RWPE1 (cell line): ENCODE results near the gene HEMK1.

Experiments used
- CTCF ChIA-PET: fragments of 350-600 bp; sonication (Branson Sonifier 250); formaldehyde crosslinking; extraction: SDS; loops from one replicate; lab custom pipeline; 2021; lab: Yijun Ruan, JAX
- POLR2A ChIA-PET: fragments of 400-600 bp; formaldehyde crosslinking; extraction: SDS; loops from one replicate; lab custom pipeline; 2020; ENCODE audit warnings: antibody characterized with exemption; ENCODE audit not compliant: low non-redundant PET; lab: Yijun Ruan, JAX
- DNase-seq: peaks from one replicate; pipeline ENCODE4 v3.0.0; 2012; ENCODE audit warnings: low spot score
- H3K27ac ChIP-seq: fragments of 450-650 bp; 2 replicates; pipeline ENCODE4 v1.5.1; 2017
- CTCF ChIP-seq: fragments of 450-650 bp; conservative IDR thresholded peaks from 2 replicates; pipeline ENCODE4 v1.5.1; 2017; ENCODE audit warnings: low read depth, mild to moderate bottlenecking

Gene HEMK1

GRCh38 chr3:50624634-50625033 lies 55.3 kb downstream of the HEMK1 start:
- POLR2A ChIA-PET = no interaction called here
- DNase-seq = no peak
- peak overlapping the region; percentile 81 for H3K27ac ChIP-seq
- no peak for TF ChIP-seq CTCF
- CTCF ChIA-PET = no interaction called here

GRCh38 chr3:50625231-50626182 lies 56.2 kb downstream of the HEMK1 start:
- no peak for TF ChIP-seq CTCF
- H3K27ac ChIP-seq = peak overlapping the region; percentile 81
- ChIA-PET CTCF (no interaction called here), POLR2A (no interaction called here)
- no peak for DNase-seq

GRCh38 chr3:50626401-50626800 lies 57.1 kb downstream of the HEMK1 start:
- POLR2A ChIA-PET = no interaction called here
- H3K27ac ChIP-seq = peak overlapping the region; percentile 81
- CTCF ChIA-PET = interaction anchor here (0.6 kb wide), 1 partner anchor 746 kb away, joined by 3 read pairs; no protein-coding TSS in a partner anchor
- TF ChIP-seq CTCF = no peak
- DNase-seq = no peak

GRCh38 chr3:50627407-50628051 lies 58.2 kb downstream of the HEMK1 start:
- DNase-seq = peak; percentile 73
- H3K27ac ChIP-seq = peak overlapping the region; percentile 81
- CTCF ChIA-PET = interaction anchor here (0.9 kb wide), 1 partner anchor 8 kb away, joined by 4 read pairs; no protein-coding TSS in a partner anchor

GRCh38 chr3:50628601-50629000 lies 59.3 kb downstream of the HEMK1 start:
- POLR2A ChIA-PET = no interaction called here
- no peak for TF ChIP-seq CTCF
- peak overlapping the region; percentile 81 for H3K27ac ChIP-seq
- no peak for DNase-seq
- CTCF ChIA-PET = no interaction called here

More at GRCh38 chr3:50627407-50628051, 58.2 kb downstream of the HEMK1 start:
- no peak for TF ChIP-seq CTCF
- POLR2A ChIA-PET = no interaction called here

- no peak for TF ChIP-seq CTCF
- ChIA-PET CTCF (no interaction called here), POLR2A (no interaction called here)
- DNase-seq = no peak
- peak overlapping the region; percentile 81 for H3K27ac ChIP-seq
These were observed 61.1 kb downstream of the HEMK1 start for GRCh38 chr3:50630394-50630793.
